MM.1S (cell line): Measurements from ENCODE around the gene XRCC4.

Experiments used
- DNase-seq: peaks from one replicate; pipeline ENCODE4 v3.0.0-alpha.2; 2015
- H2AFZ ChIP-seq: fragments of 300-600 bp; sonication (generic); 2 replicates; pipeline ENCODE4 v1.6.0; 2016; ENCODE audit warnings: antibody characterized with exemption, low read length
- H3F3A ChIP-seq: fragments of 300-600 bp; sonication (generic); 2 replicates; pipeline ENCODE4 v1.6.1; 2016; ENCODE audit warnings: mild to moderate bottlenecking, antibody characterized with exemption, low read length, moderate library complexity, mixed read lengths; ENCODE audit not compliant: insufficient read depth
- H3K27ac ChIP-seq: fragments of 300-600 bp; sonication (generic); 2 replicates; pipeline ENCODE4 v1.5.1; 2016; ENCODE audit warnings: mild to moderate bottlenecking, low read length
- H3K27me3 ChIP-seq: fragments of 300-600 bp; sonication (generic); replicated peaks from 2 replicates; pipeline ENCODE4 v1.6.0; 2016; ENCODE audit warnings: low read length; ENCODE audit not compliant: insufficient read depth
- H3K36me3 ChIP-seq: fragments of 300-600 bp; sonication (generic); replicated peaks from 2 replicates; pipeline ENCODE4 v1.6.1; 2016; ENCODE audit warnings: mild to moderate bottlenecking, low read length, mixed read lengths; ENCODE audit not compliant: insufficient read depth
- H3K4me1 ChIP-seq: fragments of 300-600 bp; sonication (generic); 2 replicates; pipeline ENCODE4 v1.6.1; 2016; ENCODE audit warnings: low read length, mixed read lengths
- H3K4me2 ChIP-seq: fragments of 300-600 bp; sonication (generic); 2 replicates; pipeline ENCODE4 v1.6.0; 2016; ENCODE audit warnings: low read depth, low read length
- H3K4me3 ChIP-seq: fragments of 300-600 bp; sonication (generic); 2 replicates; pipeline ENCODE4 v1.5.1; 2016; ENCODE audit warnings: low read length, mixed read lengths
- H3K79me2 ChIP-seq: fragments of 300-600 bp; sonication (generic); 2 replicates; pipeline ENCODE4 v1.6.1; 2016; ENCODE audit warnings: mixed run types, low read length, mixed read lengths
- H3K9ac ChIP-seq: fragments of 300-600 bp; sonication (generic); 2 replicates; pipeline ENCODE4 v1.6.1; 2016; ENCODE audit warnings: low read length, mixed read lengths
- H3K9me2 ChIP-seq: fragments of 300-600 bp; sonication (generic); replicated peaks from 2 replicates; pipeline ENCODE4 v1.6.1; 2016; ENCODE audit warnings: mild to moderate bottlenecking, low read length, mixed read lengths; ENCODE audit not compliant: insufficient read depth
- H3K9me3 ChIP-seq: fragments of 300-600 bp; sonication (generic); replicated peaks from 2 replicates; pipeline ENCODE4 v1.6.1; 2016; ENCODE audit warnings: mild to moderate bottlenecking, low read length, mixed read lengths; ENCODE audit not compliant: insufficient read depth
- H4K20me1 ChIP-seq: fragments of 300-600 bp; sonication (generic); 2 replicates; pipeline ENCODE4 v1.6.1; 2016; ENCODE audit warnings: mild to moderate bottlenecking, low read length, moderate library complexity, mixed read lengths; ENCODE audit not compliant: insufficient read depth
- EZH2 ChIP-seq: fragments of 300-600 bp; sonication (generic); optimal IDR thresholded peaks from 2 replicates; pipeline ENCODE3; 2017; ENCODE audit warnings: low read depth, mild to moderate bottlenecking, antibody characterized with exemption, low read length, mixed read lengths
- EZH2phosphoT487 ChIP-seq: fragments of 300-600 bp; sonication (generic); IDR thresholded peaks from 2 replicates; pipeline ENCODE4 v1.6.1; 2018; ENCODE audit warnings: antibody characterized with exemption, low read length
- TF ChIP-seq, protein P1 (sequence below): fragments of 300-600 bp; sonication (generic); IDR thresholded peaks from 2 replicates; pipeline ENCODE4 v1.5.1; 2016; ENCODE audit warnings: antibody characterized with exemption, low read length, mixed read lengths

XRCC4 gene

DNA sequence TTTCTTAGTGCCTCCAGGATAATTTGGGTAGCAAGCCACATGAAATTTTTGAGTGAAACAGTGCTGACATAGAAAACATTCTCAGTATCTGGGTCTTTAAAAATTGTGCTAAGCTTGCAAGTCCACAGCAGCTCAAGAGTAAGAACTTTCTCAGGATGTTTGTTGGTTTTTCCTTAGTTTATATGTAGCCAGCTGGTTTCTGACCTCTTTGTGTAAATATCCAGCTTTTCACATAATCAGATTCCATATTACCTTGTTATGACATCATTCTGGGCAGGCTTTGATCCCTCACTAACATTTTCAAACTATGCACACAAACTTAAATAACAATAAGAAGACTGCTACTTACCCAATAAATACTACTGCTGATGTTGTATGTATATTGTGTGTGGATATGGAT lies 311.3 kb downstream of the XRCC4 start:
- H3K27ac ChIP-seq, result no peak overlapping the region
- H4K20me1 ChIP-seq, result no peaks in the 10 kb centered on the region
- no peaks in the 10 kb centered on the region for H3F3A ChIP-seq
- no peak for TF ChIP-seq EZH2
- TF ChIP-seq, protein P1, sequence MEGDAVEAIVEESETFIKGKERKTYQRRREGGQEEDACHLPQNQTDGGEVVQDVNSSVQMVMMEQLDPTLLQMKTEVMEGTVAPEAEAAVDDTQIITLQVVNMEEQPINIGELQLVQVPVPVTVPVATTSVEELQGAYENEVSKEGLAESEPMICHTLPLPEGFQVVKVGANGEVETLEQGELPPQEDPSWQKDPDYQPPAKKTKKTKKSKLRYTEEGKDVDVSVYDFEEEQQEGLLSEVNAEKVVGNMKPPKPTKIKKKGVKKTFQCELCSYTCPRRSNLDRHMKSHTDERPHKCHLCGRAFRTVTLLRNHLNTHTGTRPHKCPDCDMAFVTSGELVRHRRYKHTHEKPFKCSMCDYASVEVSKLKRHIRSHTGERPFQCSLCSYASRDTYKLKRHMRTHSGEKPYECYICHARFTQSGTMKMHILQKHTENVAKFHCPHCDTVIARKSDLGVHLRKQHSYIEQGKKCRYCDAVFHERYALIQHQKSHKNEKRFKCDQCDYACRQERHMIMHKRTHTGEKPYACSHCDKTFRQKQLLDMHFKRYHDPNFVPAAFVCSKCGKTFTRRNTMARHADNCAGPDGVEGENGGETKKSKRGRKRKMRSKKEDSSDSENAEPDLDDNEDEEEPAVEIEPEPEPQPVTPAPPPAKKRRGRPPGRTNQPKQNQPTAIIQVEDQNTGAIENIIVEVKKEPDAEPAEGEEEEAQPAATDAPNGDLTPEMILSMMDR, result no peak
- no peak for TF ChIP-seq EZH2phosphoT487
- no peaks in the 10 kb centered on the region for H3K79me2 ChIP-seq
- DNase-seq, result no peak
- H3K4me3 ChIP-seq, result no peak overlapping the region
- no peaks in the 10 kb centered on the region for H3K4me1 ChIP-seq
- H3K27me3 ChIP-seq, result no peaks in the 10 kb centered on the region
- no peaks in the 10 kb centered on the region for H3K9me2 ChIP-seq
- H3K36me3 ChIP-seq, result no peaks in the 10 kb centered on the region
- no peak overlapping the region for H3K9ac ChIP-seq
- no peak overlapping the region for H2AFZ ChIP-seq
- no peaks in the 10 kb centered on the region for H3K9me3 ChIP-seq
- H3K4me2 ChIP-seq, result no peak overlapping the region

DNA sequence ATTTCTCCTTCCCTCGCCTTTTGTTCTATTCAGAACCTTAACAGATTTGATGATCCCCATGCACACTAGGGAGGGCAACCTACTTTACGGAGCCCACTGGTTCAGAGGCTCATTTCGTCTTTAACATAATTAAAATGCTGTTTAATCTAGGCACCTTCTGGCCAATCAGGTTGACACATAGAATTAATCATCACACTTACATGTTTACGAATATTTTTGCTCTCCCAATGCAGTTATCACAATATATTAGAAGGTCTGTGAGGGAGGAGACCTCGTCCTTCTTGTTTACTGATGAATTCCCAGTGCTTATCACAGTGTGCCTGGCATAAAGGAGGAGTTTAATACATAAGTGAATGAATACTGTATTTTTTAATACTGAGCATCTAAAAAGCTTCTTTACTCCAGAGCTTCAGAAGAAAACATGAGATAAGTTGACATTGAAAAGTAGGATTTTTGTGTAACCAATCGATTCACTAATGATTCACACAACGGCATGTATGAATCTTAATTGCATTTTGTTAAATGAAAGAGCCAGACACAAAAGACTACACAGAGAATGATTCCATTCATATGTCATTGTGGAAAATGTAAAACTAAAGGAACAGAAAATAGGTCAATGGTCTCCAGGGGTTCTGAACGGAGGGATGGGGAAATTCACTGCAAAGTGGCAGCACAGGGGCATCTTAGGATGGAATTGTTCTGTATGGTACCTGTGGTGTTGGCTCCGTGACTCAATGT lies 315.6 kb downstream of the XRCC4 start:
- no peaks in the 10 kb centered on the region for H3F3A ChIP-seq
- no peaks in the 10 kb centered on the region for H3K9me2 ChIP-seq
- H3K9me3 ChIP-seq, result no peaks in the 10 kb centered on the region
- H3K79me2 ChIP-seq, result no peaks in the 10 kb centered on the region
- H3K4me3 ChIP-seq, result no peak overlapping the region
- H4K20me1 ChIP-seq, result no peaks in the 10 kb centered on the region
- TF ChIP-seq, protein P1, result no peak
- no peak for TF ChIP-seq EZH2
- TF ChIP-seq EZH2phosphoT487, result no peak
- no peak for DNase-seq
- H3K4me2 ChIP-seq, result no peak overlapping the region
- no peak overlapping the region for H2AFZ ChIP-seq
- H3K36me3 ChIP-seq, result no peaks in the 10 kb centered on the region
- H3K9ac ChIP-seq, result no peak overlapping the region
- no peak overlapping the region for H3K27ac ChIP-seq
- no peaks in the 10 kb centered on the region for H3K4me1 ChIP-seq
- no peaks in the 10 kb centered on the region for H3K27me3 ChIP-seq

DNA sequence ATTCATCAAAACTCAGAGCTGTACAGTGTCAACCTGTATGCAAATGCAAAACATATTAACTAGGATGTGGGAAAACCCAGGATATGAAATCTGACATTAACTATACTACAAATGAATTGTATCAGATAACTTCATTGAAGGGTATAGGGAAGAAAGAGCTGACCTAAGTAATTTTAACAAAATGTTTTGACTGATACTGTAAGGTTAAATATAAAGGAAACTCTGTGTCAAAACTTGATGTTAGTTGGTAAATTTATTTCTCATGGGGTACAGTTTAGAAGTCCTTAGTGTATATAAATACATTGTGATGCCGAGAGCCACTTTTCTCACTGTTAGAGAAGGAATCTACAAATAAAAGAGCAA lies 316.1 kb downstream of the XRCC4 start:
- H3K79me2 ChIP-seq, result no peaks in the 10 kb centered on the region
- H3K36me3 ChIP-seq, result no peaks in the 10 kb centered on the region
- H3K9me3 ChIP-seq, result no peaks in the 10 kb centered on the region
- DNase-seq, result no peak
- no peaks in the 10 kb centered on the region for H3K4me1 ChIP-seq
- no peaks in the 10 kb centered on the region for H3F3A ChIP-seq
- no peaks in the 10 kb centered on the region for H3K27me3 ChIP-seq
- no peaks in the 10 kb centered on the region for H3K9me2 ChIP-seq
- H3K27ac ChIP-seq, result no peak overlapping the region
- no peak overlapping the region for H3K4me3 ChIP-seq
- TF ChIP-seq EZH2phosphoT487, result no peak
- TF ChIP-seq EZH2, result no peak
- TF ChIP-seq, protein P1, result no peak
- no peak overlapping the region for H3K9ac ChIP-seq
- H2AFZ ChIP-seq, result no peak overlapping the region
- H4K20me1 ChIP-seq, result no peaks in the 10 kb centered on the region
- H3K4me2 ChIP-seq, result no peak overlapping the region
